HCEC 1CT (cell line): ENCODE data around the gene SPA17.

Experiments
- DNase-seq: peaks from one replicate; pipeline ENCODE4 v3.0.0-alpha.2; 2017

SPA17 gene

DNA sequence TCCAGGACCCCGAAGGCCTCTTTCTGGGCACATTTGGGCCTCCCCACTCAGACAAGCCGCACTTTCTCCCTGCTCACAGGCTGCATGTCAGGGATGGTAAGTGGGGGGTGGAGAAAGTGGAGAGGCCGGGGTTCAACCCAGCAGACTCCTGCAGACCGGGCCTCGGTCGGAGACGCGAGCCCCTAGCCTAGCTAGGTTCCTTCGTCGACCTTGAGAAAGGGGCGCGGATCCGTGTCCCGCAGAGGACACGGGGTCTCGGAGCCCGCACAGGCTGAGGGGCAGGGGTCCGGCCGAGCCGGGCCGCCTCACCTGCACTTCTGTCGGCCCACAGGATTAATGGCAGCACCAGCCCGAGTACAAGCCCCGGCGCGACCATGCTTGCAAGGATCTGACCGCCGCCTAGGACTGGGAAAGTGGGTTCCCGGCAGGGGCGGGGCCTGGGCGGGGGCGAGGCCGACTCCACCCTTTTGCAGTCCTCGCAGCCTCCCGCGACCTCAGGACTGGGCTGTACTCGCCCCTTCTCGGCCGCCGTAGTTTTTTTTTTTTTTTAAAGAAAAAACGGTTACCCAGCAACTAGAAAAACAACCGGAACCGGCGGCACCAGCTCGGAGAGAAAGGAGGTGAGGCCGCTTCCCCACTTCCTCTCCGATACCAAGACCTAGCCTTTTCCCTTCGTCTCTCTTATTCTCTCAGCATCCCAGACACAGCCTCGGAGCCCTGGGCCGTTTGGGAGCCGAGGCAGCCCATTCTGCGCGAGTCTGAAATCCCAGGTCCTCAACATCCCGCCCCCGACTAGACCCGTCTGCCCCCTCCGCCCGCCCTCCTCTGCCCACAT lies at the start of gene SPA17, which contains the start of gene SIAE:
SPA17 (plus strand) TSS at position 572 of the 835 bp plus-strand sequence. CDS start 1,361 bp downstream, outside the sequence.
SIAE (minus strand) TSS at position 407 of the 835 bp plus-strand sequence; CDS start at position 376, 31 bp downstream.
- DNase-seq = peak; percentile 92

DNA sequence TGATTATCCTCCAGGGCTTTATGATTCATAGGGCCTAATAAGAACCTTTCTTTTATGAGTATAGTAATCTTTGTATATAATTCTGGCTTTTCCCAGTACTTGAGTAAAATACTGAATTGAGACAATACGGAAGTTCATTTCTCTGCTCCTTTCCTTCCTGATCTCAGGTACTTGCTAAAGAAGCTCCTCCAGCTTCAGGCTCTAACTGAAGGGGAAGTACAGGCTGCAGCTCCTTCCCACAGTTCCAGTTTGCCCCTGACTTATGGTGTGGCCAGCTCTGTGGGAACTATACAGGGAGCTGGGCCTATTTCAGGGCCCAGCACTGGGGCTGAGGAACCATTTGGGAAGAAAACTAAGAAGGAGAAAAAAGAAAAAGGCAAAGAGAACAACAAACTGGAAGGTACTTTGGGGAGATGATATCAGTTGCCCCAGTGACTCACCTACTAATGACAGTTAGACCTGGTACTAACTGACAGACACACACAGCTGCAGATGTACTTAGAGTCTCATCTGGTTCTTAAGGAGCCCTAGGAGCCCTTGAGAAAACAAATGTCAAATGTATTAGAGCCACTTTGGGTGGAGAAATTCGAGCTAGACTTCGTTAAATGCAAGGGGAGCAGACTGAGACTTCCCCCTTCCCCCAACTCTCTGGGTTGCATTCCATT lies 48.1 kb upstream of the SPA17 start:
- no peak for DNase-seq

DNA sequence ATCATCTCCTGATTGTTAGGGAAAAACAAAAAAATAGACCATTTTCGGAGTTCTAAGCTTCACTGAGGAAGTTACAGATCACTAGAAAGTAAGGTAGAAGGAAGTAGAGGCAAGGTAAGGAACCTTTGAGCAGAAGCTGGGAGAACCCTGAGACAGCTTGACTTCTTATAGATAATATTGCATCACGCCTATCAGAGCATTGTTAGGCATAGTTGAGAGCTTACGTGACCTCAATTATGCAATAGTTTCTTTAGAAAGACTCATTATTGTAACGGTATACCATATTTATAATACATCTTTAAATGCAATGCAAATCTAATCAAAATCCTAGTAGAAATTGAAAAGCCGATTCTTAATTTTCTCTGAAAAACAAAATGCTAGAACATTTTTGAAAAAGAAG lies 46.2 kb upstream of the SPA17 start:
- peak; percentile 55 for DNase-seq

DNA sequence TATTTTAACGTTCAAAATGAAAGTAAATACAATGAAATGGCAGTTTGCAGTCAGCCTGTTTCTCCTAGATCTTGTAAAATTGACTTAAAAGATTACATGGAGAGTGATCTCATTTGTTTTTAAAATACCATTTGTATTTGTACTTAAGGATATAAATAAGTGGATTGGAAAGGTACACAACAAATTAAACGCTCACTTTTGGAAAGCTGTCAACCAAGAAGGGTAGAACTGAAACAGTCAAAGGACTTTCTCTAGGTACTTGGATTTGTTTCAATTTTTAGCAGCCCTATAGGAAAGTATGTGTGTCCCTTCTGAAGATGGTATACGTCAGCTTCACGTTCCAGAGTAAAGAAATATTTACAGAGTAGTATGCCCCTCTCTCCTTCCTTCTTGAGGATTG lies 43.7 kb upstream of the SPA17 start:
- DNase-seq = no peak

DNA sequence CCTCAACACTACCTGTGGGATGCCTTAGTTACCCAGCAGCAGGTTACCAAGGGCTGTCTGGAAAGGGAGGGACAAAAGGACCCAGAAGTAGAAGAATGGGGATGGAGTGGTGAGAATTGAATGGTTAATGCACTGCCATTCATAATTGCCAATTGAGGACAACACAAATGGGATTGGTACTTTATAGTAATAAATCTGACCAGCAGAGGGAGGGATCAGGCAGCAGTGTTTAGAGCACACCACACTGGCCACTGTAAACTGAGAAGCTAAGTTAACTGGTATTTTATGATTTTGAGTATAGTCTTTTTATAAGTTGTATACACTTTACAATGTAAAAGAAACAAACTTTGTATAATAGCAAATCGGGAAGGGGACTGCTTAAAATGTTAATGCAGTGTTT lies 40.3 kb upstream of the SPA17 start:
- DNase-seq = peak; percentile 25

DNA sequence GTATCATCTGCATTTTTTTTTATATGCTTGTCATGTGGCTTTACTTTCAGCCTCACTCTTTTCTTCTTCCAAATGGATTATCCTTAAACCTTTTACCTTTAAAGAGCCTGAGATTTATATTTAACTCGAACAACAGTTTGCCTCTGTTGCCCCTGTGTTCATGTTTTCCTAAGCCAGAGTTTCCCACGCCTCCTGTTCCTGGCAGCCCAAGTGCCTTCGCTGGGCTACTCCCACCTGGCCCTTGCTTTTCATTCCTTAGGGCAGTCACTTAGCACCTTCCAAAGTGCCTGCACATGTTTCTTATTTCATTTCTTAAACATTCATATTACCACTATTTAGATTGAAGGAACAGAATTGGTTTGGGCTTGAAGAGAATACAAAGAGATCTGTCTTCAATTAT lies 37.8 kb upstream of the SPA17 start:
- no peak for DNase-seq

DNA sequence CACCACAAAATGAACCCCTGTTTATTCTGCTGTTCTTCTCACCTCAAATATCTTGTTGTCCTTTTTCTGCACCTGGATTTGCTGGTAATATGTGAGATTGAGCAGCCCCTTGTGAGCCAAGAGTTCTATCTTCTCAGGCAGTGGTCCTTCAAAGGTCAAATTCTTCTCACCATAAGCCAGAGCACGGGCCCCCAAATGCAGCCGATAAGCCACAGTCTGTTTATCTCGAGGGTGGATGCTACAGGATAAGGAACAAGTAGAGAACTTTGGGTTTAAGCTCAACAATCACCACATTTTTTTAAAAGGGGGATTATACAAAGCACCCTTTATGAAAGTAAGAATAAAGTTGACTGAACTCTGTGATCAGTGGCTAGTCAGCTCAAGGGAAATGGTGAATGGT lies 35.2 kb upstream of the SPA17 start:
- DNase-seq = no peak

DNA sequence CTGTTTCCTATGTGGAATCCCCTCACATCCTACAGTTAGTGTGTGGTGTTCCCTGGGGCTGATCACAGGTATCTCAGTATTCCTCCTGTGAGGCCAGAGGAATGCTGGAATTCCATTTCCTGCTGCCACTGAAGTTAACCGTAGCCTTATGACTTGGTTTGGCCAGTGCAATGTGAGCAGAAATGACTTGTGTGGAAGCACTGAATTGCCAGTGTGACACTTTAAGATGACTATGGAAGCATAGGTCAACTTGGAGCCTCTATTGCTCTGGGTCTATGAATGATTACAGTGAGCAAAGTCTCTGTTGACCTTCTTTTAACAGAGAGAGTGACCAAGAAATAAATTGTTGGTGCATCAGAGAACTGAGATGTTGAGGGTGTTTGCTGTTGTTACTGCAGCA lies 34.5 kb upstream of the SPA17 start:
- no peak for DNase-seq

DNA sequence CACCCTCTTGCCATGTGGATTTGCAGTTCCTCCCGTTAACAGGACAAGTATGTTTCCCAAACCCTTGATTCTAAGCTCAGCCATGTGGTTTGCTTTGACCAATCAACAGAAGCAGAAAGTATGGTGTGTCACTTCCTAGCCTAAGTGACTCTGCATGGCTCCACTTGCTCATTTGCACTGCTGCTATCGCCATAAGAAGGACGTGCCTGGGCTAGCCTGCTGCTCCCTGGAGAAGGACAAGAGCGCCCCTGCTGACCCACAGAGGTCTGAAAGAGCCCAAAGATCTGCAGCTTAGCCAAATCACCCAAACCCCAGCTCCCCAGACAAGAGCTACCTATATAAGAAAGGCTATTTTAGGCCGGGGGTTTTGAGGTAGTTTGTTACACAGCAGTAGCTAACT lies 33.0 kb upstream of the SPA17 start:
- no peak for DNase-seq

DNA sequence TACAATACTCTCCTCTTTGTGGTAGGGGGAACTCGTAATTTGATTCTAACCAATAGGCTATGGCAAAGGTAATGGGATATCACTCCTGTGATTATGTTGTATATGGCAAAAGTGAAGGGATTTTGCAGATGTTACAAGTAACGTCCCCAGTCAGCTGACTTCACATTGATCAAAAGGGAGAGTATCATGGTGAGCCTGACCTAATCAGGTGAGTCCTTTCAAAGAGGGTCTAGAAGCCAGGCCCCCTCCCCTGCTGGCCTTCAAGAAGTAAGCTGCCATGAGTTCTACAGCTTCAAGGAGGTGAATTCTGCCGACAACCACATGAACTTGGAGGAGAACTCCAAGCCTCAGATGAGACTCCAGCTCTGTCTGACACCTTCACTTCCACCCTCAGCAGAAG lies 31.1 kb upstream of the SPA17 start:
- no peak for DNase-seq

DNA sequence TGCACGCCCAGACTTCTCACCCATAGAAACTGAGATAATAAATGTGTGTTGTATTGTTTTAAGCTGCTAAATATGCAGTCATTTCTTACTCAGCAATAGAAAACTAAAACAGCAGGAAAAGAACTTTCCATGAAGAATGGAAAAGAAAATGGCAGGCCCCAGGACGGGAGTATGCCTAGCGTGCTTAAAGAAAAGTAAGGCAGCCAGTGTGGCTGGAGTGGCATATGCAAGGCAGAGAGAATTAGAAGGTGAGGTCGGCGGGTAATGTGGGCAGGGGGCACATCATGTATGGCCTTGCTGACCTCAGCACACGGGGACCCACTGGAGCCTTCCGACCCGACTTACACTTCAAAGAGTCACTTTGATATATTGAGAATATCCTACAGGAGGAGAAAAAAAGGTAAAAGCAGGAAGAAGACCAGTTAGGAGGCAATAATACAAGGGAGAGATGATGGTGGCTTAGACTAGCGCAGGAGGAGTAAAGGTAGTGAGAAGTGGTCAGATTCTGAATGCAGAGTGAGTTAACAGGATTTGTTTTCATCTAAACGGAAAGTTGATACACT lies 30.6 kb upstream of the SPA17 start:
- DNase-seq = no peak

DNA sequence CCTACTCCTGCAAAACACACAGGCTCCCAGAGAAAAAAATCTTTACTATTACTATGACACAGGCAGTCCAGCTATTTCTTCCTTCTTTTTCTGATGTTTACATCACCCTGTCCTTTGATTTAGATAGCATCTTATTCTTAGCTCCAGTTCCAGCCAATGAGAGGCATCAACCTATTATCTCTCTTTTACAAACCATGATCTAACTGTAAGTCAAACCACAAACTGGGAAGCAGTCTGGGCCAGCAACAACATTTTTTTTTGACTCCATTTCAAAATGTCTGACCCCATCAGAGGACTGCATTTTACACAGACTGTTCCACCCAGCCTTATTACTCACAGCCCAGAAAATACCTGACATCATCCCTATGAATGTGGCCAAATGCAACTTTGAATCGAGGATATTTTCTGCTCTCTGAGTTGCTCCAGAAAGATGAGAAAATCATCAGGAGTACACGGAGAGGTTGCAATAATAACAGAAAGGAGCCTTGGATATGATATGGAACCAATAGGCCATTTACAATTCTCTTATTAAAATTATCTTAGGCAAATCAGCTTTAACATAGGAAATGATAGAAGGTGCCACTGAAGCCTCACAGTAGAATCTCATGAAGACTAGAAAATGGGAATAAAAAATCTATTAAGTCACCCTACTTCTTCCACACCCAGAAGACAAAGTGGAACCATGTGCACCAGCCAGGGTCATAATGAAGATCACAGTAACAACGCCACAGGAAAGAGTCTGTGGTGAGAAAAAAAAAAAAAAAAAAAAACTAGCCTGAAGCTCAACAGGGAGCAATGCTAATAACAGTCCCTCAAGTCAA lies 29.9 kb upstream of the SPA17 start:
- peak; percentile 69 for DNase-seq

DNA sequence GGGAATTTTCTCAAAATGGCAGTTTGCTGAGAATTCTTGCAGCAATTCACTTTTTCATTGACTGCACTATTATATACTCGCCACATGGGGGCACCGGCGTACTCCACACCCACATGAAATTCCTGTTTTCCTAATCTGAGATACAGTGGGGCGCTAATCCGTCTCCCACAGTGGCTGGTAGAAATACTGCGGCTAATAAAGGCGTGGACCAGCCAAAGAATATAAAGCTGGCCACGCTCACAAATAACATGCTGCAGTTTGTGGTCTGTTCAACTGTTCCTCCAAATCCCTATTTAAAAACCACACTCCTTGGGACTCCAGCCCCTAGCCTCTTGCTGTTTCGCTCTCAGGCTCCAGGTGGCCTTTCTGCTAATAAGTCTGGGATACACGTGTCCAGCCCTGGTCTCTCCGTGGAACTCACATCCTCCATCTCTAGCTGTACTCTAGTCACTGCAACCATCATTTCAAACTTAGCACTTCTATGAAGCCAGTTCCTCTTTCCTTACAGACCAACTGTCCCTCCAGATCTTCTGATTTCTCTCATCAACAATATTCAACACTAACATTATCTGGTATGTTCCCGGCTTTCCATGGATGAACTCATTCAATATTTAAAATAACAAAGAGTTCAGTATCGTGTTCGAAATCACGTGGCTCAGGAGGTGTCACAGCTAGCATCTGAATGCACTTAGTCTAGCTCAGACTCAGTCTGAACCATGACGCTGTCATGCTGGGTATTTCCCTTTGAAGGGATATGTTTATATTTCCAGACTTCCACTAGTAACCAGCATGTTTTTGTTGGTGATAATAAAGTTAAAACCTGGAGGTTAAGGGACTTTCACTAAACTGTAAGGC lies 29.1 kb upstream of the SPA17 start:
- peak; percentile 79 for DNase-seq

DNA sequence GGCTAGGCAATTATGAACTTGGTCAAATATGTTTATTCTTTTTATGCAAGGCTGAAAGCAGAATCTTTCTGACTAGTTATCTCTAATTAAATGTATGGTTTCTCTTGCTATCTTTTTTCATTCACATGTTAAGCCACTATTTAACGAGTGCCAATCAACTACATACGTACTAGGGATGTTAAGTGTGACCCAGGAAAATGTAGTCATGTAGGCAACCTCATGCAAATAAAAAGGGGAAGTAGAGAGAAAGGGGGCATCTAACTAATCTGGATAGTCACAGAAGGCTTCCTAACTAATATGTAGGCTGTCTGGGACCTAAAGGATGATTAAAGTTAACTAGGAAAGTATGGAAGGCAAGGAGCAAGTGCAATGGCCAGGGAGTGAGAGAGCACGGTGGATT lies 27.6 kb upstream of the SPA17 start:
- no peak for DNase-seq

DNA sequence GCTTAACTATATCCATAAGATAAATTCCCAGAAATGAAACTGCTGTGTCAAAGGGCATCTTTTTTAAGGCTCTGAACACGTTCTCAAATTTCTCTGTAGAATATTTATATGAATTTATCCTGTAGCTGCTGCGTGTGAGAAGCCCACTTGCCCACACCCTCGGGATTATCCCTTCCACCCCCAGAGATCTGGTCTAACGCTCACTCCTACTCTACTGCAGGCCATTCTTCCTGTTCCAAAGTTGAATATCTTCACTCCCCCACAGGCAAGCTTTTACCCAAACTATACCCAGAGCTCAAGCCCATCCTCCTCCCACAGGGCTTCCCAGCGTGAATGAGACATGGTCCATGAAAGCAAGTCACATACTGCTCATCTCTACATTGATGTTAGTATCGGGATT lies 25.1 kb upstream of the SPA17 start:
- DNase-seq = no peak

DNA sequence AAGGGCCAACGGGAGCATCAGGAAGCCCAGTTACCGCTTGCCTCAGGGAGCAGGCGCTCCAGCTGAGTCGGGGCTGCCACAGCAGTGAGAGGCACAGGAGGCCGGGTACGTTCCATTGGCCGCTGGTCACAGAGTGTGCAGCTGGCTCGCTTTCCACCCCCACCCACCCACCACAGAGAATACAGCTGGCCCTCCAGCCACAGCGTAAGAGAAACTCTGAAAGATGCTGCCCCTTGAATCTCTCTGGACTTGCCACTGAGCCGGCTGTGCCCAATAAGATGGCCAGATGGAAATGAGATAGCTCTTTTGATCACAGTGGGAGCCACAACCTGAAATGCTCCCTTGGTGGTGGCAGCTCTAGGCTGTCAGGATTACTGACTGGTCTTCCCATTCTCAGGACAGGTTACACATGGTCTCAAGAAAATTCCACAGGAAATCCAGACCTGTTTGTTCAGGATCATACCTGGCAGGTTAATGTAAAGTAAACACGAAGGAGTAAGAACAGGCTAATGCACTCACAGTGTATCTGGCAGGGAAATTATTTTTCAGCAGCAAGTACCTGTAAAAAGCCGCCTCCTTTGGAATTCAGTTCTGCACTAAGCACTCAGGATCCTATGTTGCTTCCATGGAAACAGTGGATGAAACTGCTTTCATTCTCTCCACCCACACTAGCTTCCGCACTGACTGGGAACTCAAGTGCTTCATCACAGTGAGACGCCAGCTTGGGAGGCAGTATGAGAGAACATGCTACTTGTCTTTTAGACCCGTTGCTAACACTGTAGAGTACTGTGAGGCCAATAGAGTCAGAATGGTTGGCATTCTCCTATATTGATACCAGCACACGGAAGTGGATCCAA lies 16.7 kb upstream of the SPA17 start:
- DNase-seq = no peak

DNA sequence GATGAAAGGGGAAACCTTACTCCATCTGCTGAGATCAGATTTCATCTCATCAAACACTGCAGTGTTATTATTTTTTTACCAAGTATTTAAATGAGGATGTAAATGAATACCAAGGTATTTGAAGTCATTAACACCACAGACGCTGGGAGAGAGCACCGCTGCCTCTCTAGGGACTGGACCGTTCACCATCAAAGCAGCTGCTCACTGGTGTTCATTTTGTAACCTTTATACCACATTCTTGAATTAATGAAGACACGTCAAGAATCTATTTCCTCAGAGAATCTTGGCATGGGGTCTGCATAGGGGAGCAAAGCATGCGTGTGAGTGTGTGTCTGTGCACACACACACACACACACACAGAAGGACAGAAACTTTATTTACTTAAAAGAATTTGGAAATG lies 15.8 kb upstream of the SPA17 start:
- DNase-seq = no peak

DNA sequence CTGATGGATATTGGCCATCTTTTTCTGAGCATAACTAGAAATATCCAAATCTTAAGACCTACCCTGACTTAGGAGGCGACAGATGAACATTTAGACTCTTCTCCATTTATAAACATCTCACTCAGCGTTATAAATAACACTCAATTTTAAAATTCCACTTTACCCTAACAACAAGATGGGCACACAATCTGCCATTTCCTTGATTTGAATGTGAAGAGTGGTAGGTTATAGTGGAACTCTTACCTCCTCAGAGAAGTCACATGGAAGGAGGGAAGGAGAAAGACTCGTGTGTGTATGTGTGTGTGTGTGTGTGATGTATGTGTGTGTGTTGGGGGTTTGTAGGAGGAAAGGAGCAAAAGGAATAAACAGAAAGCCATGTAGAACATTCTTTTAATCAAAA lies 15.2 kb upstream of the SPA17 start:
- DNase-seq = no peak

DNA sequence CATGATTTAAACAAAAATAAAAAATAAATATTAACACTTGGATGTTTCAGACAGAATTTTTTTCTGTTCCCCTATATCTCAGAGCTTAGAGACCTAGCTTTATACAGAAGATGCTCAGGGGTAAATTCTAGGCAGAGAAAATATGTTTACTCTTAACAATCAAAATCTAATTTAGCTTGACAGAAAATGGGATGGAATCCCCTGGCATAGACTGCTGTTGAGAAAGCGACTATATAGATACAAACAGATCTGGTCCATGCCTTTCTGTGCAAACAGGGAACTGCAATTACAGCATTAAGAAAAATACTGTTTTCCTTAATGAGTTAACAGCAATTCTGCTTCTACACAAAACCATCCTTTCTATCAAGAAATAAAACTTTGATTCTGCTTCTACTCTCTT lies 14.7 kb upstream of the SPA17 start:
- DNase-seq = no peak

DNA sequence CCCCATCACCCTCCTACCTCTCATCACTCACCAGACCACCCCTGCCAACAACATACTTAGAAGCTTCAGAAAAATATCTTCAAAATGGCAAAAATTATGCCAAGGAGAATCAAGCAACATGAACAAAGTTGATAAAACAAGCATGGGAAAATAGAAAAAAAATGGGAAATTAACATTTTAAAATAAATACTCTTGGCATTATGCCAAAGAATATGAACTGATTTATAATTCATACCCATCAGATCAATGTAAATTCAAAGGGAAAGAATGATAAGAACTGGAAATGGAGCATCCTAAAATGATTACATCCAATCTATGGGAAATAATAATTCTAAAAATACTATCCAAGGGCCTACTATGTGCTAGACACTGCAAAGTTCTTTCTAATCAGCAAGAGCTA lies 12.2 kb upstream of the SPA17 start:
- no peak for DNase-seq

DNA sequence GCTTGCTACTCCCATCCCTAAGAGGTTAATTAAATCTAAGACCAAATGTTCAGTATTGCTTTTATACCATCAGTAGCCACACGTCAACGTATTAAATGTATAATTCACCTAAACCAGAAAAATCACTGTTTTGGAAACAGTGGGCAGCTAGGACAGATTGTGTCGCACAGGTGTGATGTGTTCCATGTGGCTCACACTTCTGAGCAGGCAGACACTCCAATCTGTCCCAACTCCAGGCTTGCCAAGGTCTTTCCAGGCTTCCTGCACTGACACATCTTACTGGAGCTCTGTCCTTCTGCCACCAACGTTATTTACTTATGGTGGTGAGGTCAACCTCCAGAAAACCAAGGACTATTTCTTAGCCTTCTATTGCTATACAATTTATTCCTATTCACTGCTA lies 11.6 kb upstream of the SPA17 start:
- no peak for DNase-seq
